Stimulated activated CD8-positive, alpha-beta memory T cell treated with anti-CD3 and anti-CD28 coated beads, Interleukin-4, amount 100 ng/mL, for 48 hours (primary cell): Measurements from ENCODE around the gene ARMH3.

Experiments used
- DNase-seq: peaks from one replicate; pipeline ENCODE4 v3.0.0-alpha.2; 2020

Gene ARMH3

GRCh38 chr10:101826852-101827434 lies 229.0 kb downstream of the ARMH3 start:
- no peak for DNase-seq

GRCh38 chr10:101824736-101825135 lies 231.2 kb downstream of the ARMH3 start:
- DNase-seq, result no peak

GRCh38 chr10:101818872-101819633 lies 236.9 kb downstream of the ARMH3 start:
- no peak for DNase-seq

GRCh38 chr10:101818119-101818871 lies 237.7 kb downstream of the ARMH3 start, which contains the start of gene OGA:
Gene OGA (minus strand): TSS chr10:101818444. CDS start chr10:101818022, 422 bp downstream.
- DNase-seq, result peak; percentile 97

GRCh38 chr10:101817337-101818118 lies 238.4 kb downstream of the ARMH3 start:
- peak; percentile 58 for DNase-seq

GRCh38 chr10:101816913-101817336 lies 239.0 kb downstream of the ARMH3 start:
- DNase-seq, result no peak

- DNase-seq, result no peak
These were observed 239.6 kb downstream of the ARMH3 start for GRCh38 chr10:101816376-101816775.

GRCh38 chr10:101814466-101815071 lies 241.4 kb downstream of the ARMH3 start:
- DNase-seq, result no peak

- no peak for DNase-seq
These were observed 243.4 kb downstream of the ARMH3 start for GRCh38 chr10:101812606-101813005.

- no peak for DNase-seq
These were observed 248.8 kb downstream of the ARMH3 start for GRCh38 chr10:101807158-101807557.

GRCh38 chr10:101803511-101803910 lies 252.5 kb downstream of the ARMH3 start:
- no peak for DNase-seq

- DNase-seq, result no peak
These were observed 258.4 kb downstream of the ARMH3 start for GRCh38 chr10:101797403-101798059.
